Measurements from ENCODE around the gene ISCA1. TPM values are rescaled to one million over a fixed set of nuclear protein-coding genes. Genes with fewer than 3 reads are reported as not detected.

ISCA1 gene
- total RNA-seq: 22.0 TPM
- long read RNA-seq, transcript ISCA1-203 (4 exons, 1,958 nt): major isoform, 35 of 39 reads
- long read RNA-seq, partial matches to known transcripts: 1 of 39 reads
- long read RNA-seq, other reads (novel, unspliced or antisense): 2 of 39 reads

- H3K27ac ChIP-seq: peak within 1 kb of the TSS; percentile 94
- no peaks in the 10 kb centered on the region for H3K27me3 ChIP-seq
- peaks cover 15% of the 10 kb centered on the region for H3K36me3 ChIP-seq
- DNase-seq (peak; percentile 99), ATAC-seq (peak; percentile 97)
- intact Hi-C loops (cut with DNase I): no loop called here
- no peak for TF ChIP-seq CTCF (IDR thresholded peaks at IDR 0.05)
- H3K4me1 ChIP-seq: peaks cover 18% of the 10 kb centered on the region
- H3K4me3 ChIP-seq: peak within 1 kb of the TSS; percentile 80
- H3K9me3 ChIP-seq: no peaks in the 10 kb centered on the region
Observed at GRCh38 chr9:86282077-86282978, at the start of gene ISCA1. Gene ISCA1 (minus strand): TSS chr9:86282538. CDS start chr9:86282458, 80 bp downstream.

- DNase-seq (no peak), ATAC-seq (no peak)
- Histone ChIP-seq H3K4me1 (no peaks in the 10 kb centered on the region), H3K36me3 (peaks cover 84% of the 10 kb centered on the region), H3K9me3 (no peaks in the 10 kb centered on the region), H3K4me3 (no peak overlapping the region), H3K27ac (no peak overlapping the region), H3K27me3 (no peaks in the 10 kb centered on the region)
- intact Hi-C loops (cut with DNase I): no loop called here
- TF ChIP-seq CTCF (IDR thresholded peaks at IDR 0.05): no peak
Observed at GRCh38 chr9:86330186-86330585, 47.8 kb upstream of the ISCA1 start.

DNA sequence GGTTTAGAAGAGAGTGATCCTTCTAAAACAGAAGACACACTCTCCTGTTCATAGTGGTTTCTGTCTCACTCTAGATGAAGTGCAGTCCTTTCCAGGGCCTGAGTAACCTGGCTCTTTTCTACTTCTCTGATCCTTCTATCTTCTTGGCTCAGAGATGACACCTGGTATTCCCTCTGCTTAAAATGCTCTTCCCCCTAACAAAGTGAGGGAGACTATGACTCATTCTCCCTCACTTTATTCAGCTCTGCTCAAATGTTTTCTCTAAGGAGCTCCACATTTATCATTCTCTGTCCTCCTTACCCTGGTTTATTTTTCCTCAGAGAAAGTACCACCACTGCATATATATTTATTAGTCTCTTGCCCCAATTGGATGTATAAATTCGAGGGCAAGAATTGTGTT, 47.3 kb upstream of the ISCA1 start:
- intact Hi-C loops (cut with DNase I): no loop called here
- no peak overlapping the region for H3K27ac ChIP-seq
- H3K4me3 ChIP-seq: no peak overlapping the region
- H3K4me1 ChIP-seq: no peaks in the 10 kb centered on the region
- peaks cover 84% of the 10 kb centered on the region for H3K36me3 ChIP-seq
- no peak for DNase-seq
- no peak for TF ChIP-seq CTCF (IDR thresholded peaks at IDR 0.05)
- ATAC-seq: no peak
- H3K9me3 ChIP-seq: no peaks in the 10 kb centered on the region
- no peaks in the 10 kb centered on the region for H3K27me3 ChIP-seq

DNA sequence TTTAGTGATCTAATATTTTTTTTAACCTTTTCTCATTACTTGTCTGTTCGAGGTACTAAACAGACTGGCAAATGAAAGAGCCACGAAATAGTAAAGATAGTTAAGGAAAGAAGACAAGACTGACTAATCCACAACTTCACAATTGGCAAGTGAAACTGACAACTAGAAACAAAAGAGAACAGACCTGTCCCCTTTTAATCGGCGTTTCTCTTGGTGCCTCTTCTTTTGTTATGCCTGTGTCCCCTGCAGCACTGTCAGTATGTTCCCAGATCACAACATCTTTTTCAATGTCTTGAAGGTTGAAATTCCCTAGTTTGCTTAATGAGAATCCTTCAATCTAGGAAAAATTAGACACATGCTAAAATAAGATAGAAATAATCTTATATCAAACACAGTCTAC, 45.8 kb upstream of the ISCA1 start:
- Histone ChIP-seq H3K4me1 (no peaks in the 10 kb centered on the region), H3K27ac (no peak overlapping the region), H3K9me3 (no peaks in the 10 kb centered on the region), H3K4me3 (no peak overlapping the region), H3K27me3 (no peaks in the 10 kb centered on the region), H3K36me3 (peaks cover 87% of the 10 kb centered on the region)
- ATAC-seq: no peak
- intact Hi-C loops (cut with DNase I): no loop called here
- no peak for DNase-seq
- no peak for TF ChIP-seq CTCF (IDR thresholded peaks at IDR 0.05)

GRCh38 chr9:86326536-86326935, 44.2 kb upstream of the ISCA1 start:
- Histone ChIP-seq H3K27ac (no peak overlapping the region), H3K27me3 (no peaks in the 10 kb centered on the region), H3K9me3 (no peaks in the 10 kb centered on the region), H3K4me3 (no peak overlapping the region), H3K4me1 (no peaks in the 10 kb centered on the region), H3K36me3 (peaks cover 98% of the 10 kb centered on the region)
- DNase-seq: no peak
- ATAC-seq: no peak
- intact Hi-C loops (cut with DNase I): no loop called here
- no peak for TF ChIP-seq CTCF (IDR thresholded peaks at IDR 0.05)
